Lung (tissue), 12 donors: ENCODE data around the gene SSR1. TPM values are rescaled to one million over a fixed set of nuclear protein-coding genes. Genes with fewer than 3 reads are reported as not detected.

ENCODE experiments used
- ATAC-seq: fragments of 200-7000 bp; cut with Tn5 transposase; one replicate; pipeline ENCODE4 v1.9.1; 2020; ENCODE audit warnings: moderate number of reproducible peaks; ENCODE audit not compliant: insufficient read depth, low FRiP score
- DNase-seq, 3 donors: peaks; one replicate each; pipeline ENCODE4 v3.0.0-alpha.2; 2013 to 2017
- H3K27ac ChIP-seq, 2 donors: one replicate each; pipeline ENCODE4 v1.5.1; 2013; ENCODE audit warnings: mild to moderate bottlenecking in 2 of 2, moderate library complexity in 2 of 2, control low read depth in 1 of 2, inconsistent platforms in 1 of 2, low read depth in 1 of 2, low read length in 1 of 2
- H3K27me3 ChIP-seq, 3 donors: one replicate each; pipeline ENCODE4 v1.5.1; 2013; ENCODE audit warnings: low read length in 2 of 3; ENCODE audit not compliant: control insufficient read depth in 3 of 3, insufficient read depth in 3 of 3
- H3K36me3 ChIP-seq, 4 donors: one replicate each; pipeline ENCODE4 v1.5.1; 2013; ENCODE audit warnings: low read length in 4 of 4, mild to moderate bottlenecking in 1 of 4, moderate library complexity in 1 of 4; ENCODE audit not compliant: control insufficient read depth in 4 of 4, insufficient read depth in 4 of 4
- H3K4me1 ChIP-seq, 5 donors: one replicate each; pipeline ENCODE4 v1.5.1; 2013; ENCODE audit warnings: low read length in 5 of 5, mild to moderate bottlenecking in 2 of 5, moderate library complexity in 1 of 5; ENCODE audit not compliant: control insufficient read depth in 5 of 5, insufficient read depth in 5 of 5
- H3K4me3 ChIP-seq: one replicate; pipeline ENCODE4 v1.5.1; 2013; ENCODE audit warnings: mild to moderate bottlenecking, control low read depth, moderate library complexity
- H3K9ac ChIP-seq, 2 donors: one replicate each; pipeline ENCODE4 v1.5.1; 2013; ENCODE audit warnings: low read length in 2 of 2, control low read depth in 1 of 2; ENCODE audit not compliant: insufficient read depth in 1 of 2
- H3K9me3 ChIP-seq, 4 donors: one replicate each; pipeline ENCODE4 v1.5.1; 2013; ENCODE audit warnings: low read length in 3 of 4, mild to moderate bottlenecking in 1 of 4, moderate library complexity in 1 of 4; ENCODE audit not compliant: control insufficient read depth in 4 of 4, insufficient read depth in 3 of 4
- CTCF ChIP-seq: IDR thresholded peaks from 2 replicates; pipeline ENCODE4 v1.5.1; 2012; ENCODE audit warnings: mild to moderate bottlenecking; ENCODE audit errors: control extremely low read depth, extremely low read depth
- WGBS, 2 donors: extraction: QIAGEN DNeasy Blood & Tissue Kit; methylation state at CpG; one replicate each; pipeline ENCODE4 v1.1.7; 2013; 5-methylcytosine and 5-hydroxymethylcytosine counted together
- polyA plus RNA-seq, 2 donors: library from polyadenylated mRNA; stranded (reverse); fragments of 200-250 nt; gene quantifications; one replicate each; pipeline ENCODE4 v1.2.1, GENCODE V29; 2013
- total RNA-seq, 2 donors: library from RNA; depleted of rRNA in 1 of 2; stranded (reverse); fragments of >200 nt in 1 of 2; gene quantifications; one replicate each; pipeline ENCODE4 v1.2.1, GENCODE V29; 2014 to 2021
- donor health status: control.
- donor health status: control.
- donor health status: Bipolar disorder and iron deficiency.
- donor health status: healthy.
- donor health status: DM: yes; HTN: yes; CAD: no.

Gene SSR1
- total and polyA plus RNA-seq, 4 donors: 22.4 to 150 (median 90.1) TPM

GRCh38 chr6:7239590-7239948 is 73.4 kb downstream of the SSR1 start:
- ATAC-seq (no peak), DNase-seq (no peak)
- H3K9ac ChIP-seq: no peak overlapping the region
- H3K9me3 ChIP-seq: no peaks in the 10 kb centered on the region
- WGBS, 2 donors: 85 to 87% methylated on average over 5 of the region's 5 CpGs
- H3K27me3 ChIP-seq: no peaks in the 10 kb centered on the region
- H3K27ac ChIP-seq: no peak overlapping the region
- peaks cover 0 to 27% (median 9%) of the 10 kb centered on the region in 5 donors for H3K4me1 ChIP-seq
- TF ChIP-seq CTCF: no peak
- peaks cover 0 to 20% (median 4%) of the 10 kb centered on the region in 4 donors for H3K36me3 ChIP-seq
- no peak overlapping the region for H3K4me3 ChIP-seq

- no peak overlapping the region for H3K4me3 ChIP-seq
- peak; percentile 43 for TF ChIP-seq CTCF
- WGBS, 2 donors: 39 to 43% methylated on average over 10 of the region's 10 CpGs
- no peaks in the 10 kb centered on the region for H3K9me3 ChIP-seq
- peaks cover 0 to 25% (median 5%) of the 10 kb centered on the region in 4 donors for H3K36me3 ChIP-seq
- no peak overlapping the region for H3K27ac ChIP-seq
- ATAC-seq (peak; percentile 63), DNase-seq (peak; percentile 72 to 84 (median 81))
- H3K9ac ChIP-seq: no peak overlapping the region
- H3K4me1 ChIP-seq: peaks cover 0 to 27% (median 9%) of the 10 kb centered on the region in 5 donors
- no peaks in the 10 kb centered on the region for H3K27me3 ChIP-seq
Measured at GRCh38 chr6:7238900-7239589, 74.0 kb downstream of the SSR1 start.

- ATAC-seq (no peak), DNase-seq (no peak)
- peaks cover 0 to 27% (median 9%) of the 10 kb centered on the region in 5 donors for H3K4me1 ChIP-seq
- WGBS, 2 donors: 94 to 95% methylated on average over 5 of the region's 5 CpGs
- no peak for TF ChIP-seq CTCF
- no peak overlapping the region for H3K27ac ChIP-seq
- H3K36me3 ChIP-seq: peaks cover 0 to 31% (median 10%) of the 10 kb centered on the region in 4 donors
- no peaks in the 10 kb centered on the region for H3K27me3 ChIP-seq
- no peak overlapping the region for H3K4me3 ChIP-seq
- no peak overlapping the region for H3K9ac ChIP-seq
- H3K9me3 ChIP-seq: no peaks in the 10 kb centered on the region
Measured at GRCh38 chr6:7238526-7238899, 74.5 kb downstream of the SSR1 start.
